Stimulated activated CD4-positive, alpha-beta T cell treated with anti-CD3 and anti-CD28 coated beads, Interleukin-12 subunit alpha, Interleukin-12 subunit beta, amount 100 ng/mL, for 4 hours (primary cell): Measurements from ENCODE around the gene OR5B2.
"Not testable (repeated sequence)": the region's sequence is repeated elsewhere in the genome, so short reads cannot be mapped to it uniquely, and the experiment has no call there.

Experiments used
- DNase-seq: peaks from one replicate; pipeline ENCODE4 v3.0.0-alpha.2; 2020

The OR5B2 gene

GRCh38 chr11:58428021-58428420 lies at the start of gene OR5B2:
TSS of gene OR5B2 (minus strand) at chr11:58428121. CDS start at chr11:58423261, 4,860 bp downstream.
- DNase-seq = no peak

- no peak for DNase-seq
Measured at GRCh38 chr11:58471892-58472291, 44.0 kb upstream of the OR5B2 start.

- no peak for DNase-seq
Measured at GRCh38 chr11:58466293-58466692, 38.4 kb upstream of the OR5B2 start.

GRCh38 chr11:58465690-58466089 lies 37.8 kb upstream of the OR5B2 start:
- no peak for DNase-seq

- no peak for DNase-seq
Measured at GRCh38 chr11:58451585-58451984, 23.7 kb upstream of the OR5B2 start.

- DNase-seq = no peak
Measured at GRCh38 chr11:58446294-58446693, 18.4 kb upstream of the OR5B2 start.

- DNase-seq = no peak
Measured at GRCh38 chr11:58444300-58444699, 16.4 kb upstream of the OR5B2 start.

- DNase-seq = no peak
Measured at GRCh38 chr11:58442136-58442535, 14.2 kb upstream of the OR5B2 start, which contains the start of gene OR5B12. TSS of gene OR5B12 (minus strand) at chr11:58442236. CDS start at chr11:58440151, 2,085 bp downstream.

- DNase-seq = no peak
Measured at GRCh38 chr11:58438486-58438885, 10.6 kb upstream of the OR5B2 start.

- no peak for DNase-seq
Measured at GRCh38 chr11:58434217-58434616, 6.3 kb upstream of the OR5B2 start.

GRCh38 chr11:58433638-58434203 lies 5.8 kb upstream of the OR5B2 start:
- no peak for DNase-seq

GRCh38 chr11:58429273-58429672 lies 1.4 kb upstream of the OR5B2 start:
- DNase-seq = no peak

- no peak for DNase-seq
Measured at GRCh38 chr11:58406774-58407173, 21.1 kb downstream of the OR5B2 start, which contains the start of gene OR5B3. TSS of gene OR5B3 (minus strand) at chr11:58406874. CDS start at chr11:58403409, 3,465 bp downstream.

GRCh38 chr11:58399622-58400021 lies 28.3 kb downstream of the OR5B2 start:
- not testable (repeated sequence) for DNase-seq

GRCh38 chr11:58395581-58395980 lies 32.3 kb downstream of the OR5B2 start:
- DNase-seq = no peak

- DNase-seq = no peak
Measured at GRCh38 chr11:58394195-58394594, 33.7 kb downstream of the OR5B2 start.

GRCh38 chr11:58392746-58393145 lies 35.2 kb downstream of the OR5B2 start:
- DNase-seq = no peak

- DNase-seq = no peak
Measured at GRCh38 chr11:58391879-58392278, 36.0 kb downstream of the OR5B2 start.

- no peak for DNase-seq
Measured at GRCh38 chr11:58390551-58391063, 37.3 kb downstream of the OR5B2 start.
